ENCODE measurements around the gene ZBTB43.
A peak's percentile ranks its signal among the peaks of the same experiment; 100 is the strongest.
"Not testable (repeated sequence)": the region's sequence is repeated elsewhere in the genome, so short reads cannot be mapped to it uniquely, and the experiment has no call there.

The ZBTB43 gene, protein sequence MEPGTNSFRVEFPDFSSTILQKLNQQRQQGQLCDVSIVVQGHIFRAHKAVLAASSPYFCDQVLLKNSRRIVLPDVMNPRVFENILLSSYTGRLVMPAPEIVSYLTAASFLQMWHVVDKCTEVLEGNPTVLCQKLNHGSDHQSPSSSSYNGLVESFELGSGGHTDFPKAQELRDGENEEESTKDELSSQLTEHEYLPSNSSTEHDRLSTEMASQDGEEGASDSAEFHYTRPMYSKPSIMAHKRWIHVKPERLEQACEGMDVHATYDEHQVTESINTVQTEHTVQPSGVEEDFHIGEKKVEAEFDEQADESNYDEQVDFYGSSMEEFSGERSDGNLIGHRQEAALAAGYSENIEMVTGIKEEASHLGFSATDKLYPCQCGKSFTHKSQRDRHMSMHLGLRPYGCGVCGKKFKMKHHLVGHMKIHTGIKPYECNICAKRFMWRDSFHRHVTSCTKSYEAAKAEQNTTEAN
- total RNA-seq, result 72.3 to 72.4 reads per million in 2 donors

GRCh38 chr9:126804696-126805553 is at the start of gene ZBTB43:
TSS of gene ZBTB43 (plus strand) at chr9:126805040. CDS start at chr9:126832510, 27,470 bp downstream.
- peak; percentile 81 for DNase-seq

GRCh38 chr9:126755317-126755875 is 49.4 kb upstream of the ZBTB43 start:
- no peak for DNase-seq

DNA sequence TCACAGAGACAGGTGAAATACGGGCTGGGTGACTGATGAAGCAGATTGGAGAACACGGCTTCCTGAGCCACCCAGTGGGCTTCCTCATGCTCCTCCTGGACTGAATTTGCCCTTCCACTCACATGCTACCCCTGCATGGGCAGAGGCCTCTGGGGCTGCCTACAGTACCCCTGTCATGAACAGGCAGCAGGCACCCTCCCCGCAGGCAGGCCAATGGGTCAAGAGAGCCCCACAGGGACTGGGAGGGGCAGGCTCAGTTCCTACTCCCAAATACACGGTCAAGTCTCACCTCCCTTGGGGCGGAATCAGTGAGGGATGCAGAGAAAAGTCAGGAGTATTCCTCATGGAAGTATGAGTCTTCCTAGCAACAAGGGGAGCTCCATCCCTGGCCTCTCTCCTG is 48.6 kb upstream of the ZBTB43 start:
- no peak for DNase-seq

DNA sequence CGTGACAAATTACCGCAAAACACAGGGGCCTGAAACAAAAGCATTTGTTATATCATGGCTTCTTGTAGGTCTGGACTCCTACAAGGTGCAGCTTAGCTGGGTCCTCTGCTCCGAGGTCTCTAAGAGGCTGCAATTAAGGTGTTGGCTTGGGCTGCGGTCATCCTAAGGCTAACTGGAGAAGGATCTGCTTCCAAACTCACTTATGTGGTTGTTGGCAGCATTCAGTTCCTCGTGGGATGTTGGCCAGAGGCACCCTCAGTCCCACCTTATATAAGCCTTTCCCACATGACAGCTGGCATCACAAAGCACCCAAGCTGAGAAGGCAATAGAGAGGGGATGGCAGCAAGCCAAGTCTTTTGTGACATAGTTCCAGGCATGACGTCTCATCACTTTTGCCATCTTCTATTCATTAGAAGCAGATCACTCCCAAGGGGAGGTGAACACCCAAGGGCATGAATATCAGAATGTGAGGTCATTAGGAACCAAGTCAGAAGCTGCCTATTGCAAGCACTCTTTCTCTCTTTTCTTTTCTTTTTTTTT is 47.9 kb upstream of the ZBTB43 start:
- no peak for DNase-seq

GRCh38 chr9:126758916-126759585 is 45.8 kb upstream of the ZBTB43 start:
- no peak for DNase-seq

GRCh38 chr9:126761274-126761673 is 43.6 kb upstream of the ZBTB43 start:
- DNase-seq, result no peak

DNA sequence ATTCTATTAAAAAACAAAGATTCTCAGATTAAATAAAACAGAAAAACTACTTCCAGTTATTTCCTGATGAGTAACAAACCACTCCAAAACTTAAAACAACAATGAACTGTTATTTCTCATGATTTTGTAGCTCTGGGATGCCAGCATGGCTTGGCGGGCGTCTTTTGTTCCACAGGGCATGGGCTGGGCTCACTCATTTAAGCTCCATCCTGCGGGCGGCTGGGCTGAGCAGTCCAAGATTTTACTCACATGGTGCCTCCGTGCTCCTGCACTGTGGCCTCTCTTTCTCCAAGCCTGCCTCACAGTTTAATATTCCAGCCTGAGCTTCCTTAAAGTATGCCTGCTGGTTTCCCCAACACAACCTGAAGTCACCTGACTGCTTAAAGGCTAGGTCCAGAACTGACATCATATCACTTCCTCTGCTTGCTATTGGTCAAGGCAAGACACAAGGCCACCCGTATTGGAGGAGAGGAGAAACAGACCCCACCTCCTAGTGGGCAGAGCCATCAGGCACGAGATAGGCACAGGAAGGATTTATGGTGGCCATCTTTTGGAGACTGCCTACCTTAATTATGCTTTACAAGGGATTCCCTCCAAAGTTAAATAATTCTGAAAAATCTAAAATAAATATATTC is 41.6 kb upstream of the ZBTB43 start:
- no peak for DNase-seq

DNA sequence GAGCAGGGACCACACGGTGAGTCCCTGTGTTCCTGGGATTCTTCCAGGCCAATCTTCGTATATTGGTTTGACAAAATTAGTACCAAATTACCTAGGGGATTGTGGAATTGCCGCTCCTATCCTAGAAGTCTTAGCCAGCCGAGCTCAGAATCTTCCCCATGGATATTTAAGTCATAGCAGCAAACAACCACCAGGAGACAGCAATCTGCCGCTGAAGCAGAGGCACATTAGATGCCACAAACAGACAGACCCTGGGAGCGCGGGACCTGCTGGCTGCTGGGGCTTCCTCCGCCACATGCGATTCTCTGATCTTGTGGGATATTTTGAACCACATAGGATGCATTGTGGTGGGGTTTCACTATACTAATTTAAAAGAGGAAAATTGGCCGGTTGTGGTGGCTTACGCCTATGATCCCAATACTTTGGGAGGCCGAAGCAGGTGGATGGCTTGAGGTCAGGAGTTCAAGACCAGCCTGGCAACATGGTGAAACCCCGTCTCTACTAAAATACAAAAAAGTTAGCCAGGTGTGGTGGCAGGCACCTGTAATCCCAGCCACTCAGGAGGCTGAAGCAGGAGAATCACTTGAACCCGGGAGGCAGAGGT is 31.7 kb upstream of the ZBTB43 start:
- DNase-seq, result no peak

- no peak for DNase-seq
Measured at GRCh38 chr9:126775926-126776325, 28.9 kb upstream of the ZBTB43 start.

GRCh38 chr9:126777733-126778132 is 27.1 kb upstream of the ZBTB43 start:
- no peak for DNase-seq

- DNase-seq, result no peak
Measured at GRCh38 chr9:126778141-126778540, 26.7 kb upstream of the ZBTB43 start.

DNA sequence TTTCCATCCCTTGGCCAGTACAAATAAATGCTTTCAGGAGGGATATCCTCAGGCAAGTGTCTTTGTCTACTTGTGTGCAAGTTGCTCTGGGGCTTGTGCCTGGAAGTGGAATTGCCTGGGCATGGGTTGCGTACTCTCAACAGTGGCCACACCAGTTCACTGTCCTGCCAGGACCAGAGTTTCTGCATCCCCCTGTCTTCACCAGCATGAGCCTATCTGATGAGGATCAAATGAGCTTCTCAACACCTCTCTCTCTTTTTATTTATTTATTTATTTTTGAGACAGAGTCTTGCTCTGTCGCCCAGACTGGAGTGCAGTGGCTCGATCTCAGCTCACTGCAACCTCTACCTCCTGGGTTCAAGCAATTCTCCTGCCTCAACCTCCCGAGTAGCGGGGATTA is 26.1 kb upstream of the ZBTB43 start:
- not testable (repeated sequence) for DNase-seq

- DNase-seq, result peak; percentile 28
Measured at GRCh38 chr9:126781186-126782052, 23.4 kb upstream of the ZBTB43 start.

GRCh38 chr9:126782053-126782388 is 22.8 kb upstream of the ZBTB43 start:
- no peak for DNase-seq

DNA sequence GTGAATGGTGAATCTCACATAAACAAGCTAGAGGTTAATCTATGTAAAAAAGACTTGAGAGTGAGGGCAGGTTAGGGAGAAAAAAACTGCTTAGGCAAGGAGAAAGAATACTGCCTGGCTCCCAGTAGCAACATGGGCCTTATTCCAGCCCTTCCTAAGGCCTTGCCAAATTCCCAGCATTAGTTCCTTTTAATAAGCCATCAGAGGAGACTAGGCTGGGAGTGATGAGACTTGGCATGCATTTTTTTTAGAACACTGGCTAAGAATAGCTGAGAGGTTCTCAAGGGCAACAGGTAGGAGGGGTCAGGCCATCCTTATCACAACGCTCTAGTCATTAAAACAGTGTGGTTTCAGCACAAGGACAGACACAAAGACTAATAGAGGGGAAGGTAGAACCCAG is 20.9 kb upstream of the ZBTB43 start:
- no peak for DNase-seq

GRCh38 chr9:126784401-126784800 is 20.4 kb upstream of the ZBTB43 start:
- DNase-seq, result no peak

- not testable (repeated sequence) for DNase-seq
Measured at GRCh38 chr9:126784841-126785240, 20.0 kb upstream of the ZBTB43 start.

DNA sequence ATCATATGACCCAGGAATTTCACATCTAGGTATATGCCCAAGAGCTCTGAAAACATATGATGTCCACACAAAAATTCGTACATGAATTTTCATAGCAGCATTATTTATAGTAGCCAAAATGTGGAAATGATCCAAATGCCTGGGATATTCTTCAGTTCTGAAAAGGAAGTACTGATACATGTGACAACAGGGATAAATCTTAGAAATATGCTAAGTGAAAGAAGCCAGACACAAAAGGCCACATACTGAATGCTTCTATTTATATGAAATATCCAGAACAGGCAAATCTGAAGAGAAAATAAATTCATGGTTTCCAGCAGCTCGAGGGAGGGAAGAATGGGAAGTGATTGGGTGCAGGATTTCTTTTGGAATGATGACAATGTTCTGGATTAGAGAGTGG is 16.8 kb upstream of the ZBTB43 start:
- DNase-seq, result no peak

- DNase-seq, result no peak
Measured at GRCh38 chr9:126788634-126789349, 16.0 kb upstream of the ZBTB43 start.

- DNase-seq, result no peak
Measured at GRCh38 chr9:126790561-126790960, 14.3 kb upstream of the ZBTB43 start.

All from activated gamma-delta T cell (primary cell).